ENCODE measurements around the gene ADCY2. TPM values are rescaled to one million over a fixed set of nuclear protein-coding genes. Genes with fewer than 3 reads are reported as not detected.

The ADCY2 gene
- total RNA-seq, 4 donors from 2014 or later: 4.8 to 9.1 (median 5.7) TPM

- TF ChIP-seq POLR2A (IDR thresholded peaks at IDR 0.05; ENCODE audit: low read depth) (no peak), EP300 (IDR thresholded peaks at IDR 0.05) (no peak), POLR2AphosphoS5 (IDR thresholded peaks at IDR 0.05) (no peak)
- TF ChIP-seq, protein P1, sequence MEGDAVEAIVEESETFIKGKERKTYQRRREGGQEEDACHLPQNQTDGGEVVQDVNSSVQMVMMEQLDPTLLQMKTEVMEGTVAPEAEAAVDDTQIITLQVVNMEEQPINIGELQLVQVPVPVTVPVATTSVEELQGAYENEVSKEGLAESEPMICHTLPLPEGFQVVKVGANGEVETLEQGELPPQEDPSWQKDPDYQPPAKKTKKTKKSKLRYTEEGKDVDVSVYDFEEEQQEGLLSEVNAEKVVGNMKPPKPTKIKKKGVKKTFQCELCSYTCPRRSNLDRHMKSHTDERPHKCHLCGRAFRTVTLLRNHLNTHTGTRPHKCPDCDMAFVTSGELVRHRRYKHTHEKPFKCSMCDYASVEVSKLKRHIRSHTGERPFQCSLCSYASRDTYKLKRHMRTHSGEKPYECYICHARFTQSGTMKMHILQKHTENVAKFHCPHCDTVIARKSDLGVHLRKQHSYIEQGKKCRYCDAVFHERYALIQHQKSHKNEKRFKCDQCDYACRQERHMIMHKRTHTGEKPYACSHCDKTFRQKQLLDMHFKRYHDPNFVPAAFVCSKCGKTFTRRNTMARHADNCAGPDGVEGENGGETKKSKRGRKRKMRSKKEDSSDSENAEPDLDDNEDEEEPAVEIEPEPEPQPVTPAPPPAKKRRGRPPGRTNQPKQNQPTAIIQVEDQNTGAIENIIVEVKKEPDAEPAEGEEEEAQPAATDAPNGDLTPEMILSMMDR (IDR thresholded peaks at IDR 0.05): no peak
- DNase-seq (ENCODE audit: extremely low spot score): peak; percentile 91
Measured at GRCh38 chr5:7393921-7394799, 1.8 kb upstream of the ADCY2 start.

DNA sequence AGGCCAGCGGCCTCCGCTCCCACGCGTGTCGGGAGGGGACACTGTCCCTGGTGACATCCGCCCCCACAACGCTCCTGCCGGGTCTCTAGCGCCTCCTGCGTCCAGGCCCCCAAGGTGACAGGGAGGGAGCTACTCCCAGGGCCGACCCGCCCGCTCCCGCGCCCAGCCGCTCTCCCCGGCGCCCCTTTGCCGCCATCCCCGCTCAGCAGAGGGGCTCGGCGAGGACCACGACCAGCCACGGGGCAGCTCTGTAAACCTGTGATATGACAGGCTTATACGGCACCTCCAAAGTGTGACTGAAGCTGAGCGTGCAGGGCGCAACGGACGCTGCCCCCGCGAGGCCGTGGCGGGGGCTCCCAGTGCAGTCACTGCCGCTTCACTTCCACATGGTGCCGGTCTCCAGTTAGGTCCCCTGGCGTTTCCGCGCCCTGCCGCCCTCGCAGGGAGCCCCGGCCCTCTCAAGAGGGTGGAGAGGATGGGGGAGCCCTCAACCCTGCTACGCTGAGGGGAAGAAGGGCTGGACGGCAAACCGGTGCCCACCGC, 978 bp upstream of the ADCY2 start:
- intact Hi-C loops (cut with DNase I): loop anchor here (5.0 to 10.0 kb wide), 2 partner anchors 352 to 760 kb away; partner anchors contain the start of genes NSUN2 and SRD5A1
- peaks cover 0 to 22% (median 0%) of the 10 kb centered on the region in 4 donors for H3K27me3 ChIP-seq

More at GRCh38 chr5:7393921-7394799, 1.8 kb upstream of the ADCY2 start:
- Histone ChIP-seq H3K36me3 (no peaks in the 10 kb centered on the region), H3K4me3 (no peak overlapping the region), H3K9me3 (no peaks in the 10 kb centered on the region), H3K4me1 (peaks cover 9 to 37% (median 27%) of the 10 kb centered on the region in 4 donors), H3K27ac (replicated peaks in 1 of 4) (peak overlapping the region; percentile 74 to 82 (median 76)), H3K27me3 (peaks cover 0 to 22% (median 0%) of the 10 kb centered on the region in 4 donors)
- 86% methylated on average over 14 of the region's 14 CpGs for WGBS
- intact Hi-C loops (cut with DNase I): loop anchor here (10.0 kb wide), 1 partner anchor 759 kb away; the partner anchor contains the start of genes NSUN2 and SRD5A1

GRCh38 chr5:7395432-7395946, 449 bp upstream of the ADCY2 start:
- peaks cover 9 to 37% (median 27%) of the 10 kb centered on the region in 4 donors for H3K4me1 ChIP-seq
- TF ChIP-seq POLR2A (IDR thresholded peaks at IDR 0.05; ENCODE audit: low read depth) (no peak), POLR2AphosphoS5 (IDR thresholded peaks at IDR 0.05) (no peak), EP300 (IDR thresholded peaks at IDR 0.05) (no peak)
- TF ChIP-seq, protein P1 (IDR thresholded peaks at IDR 0.05): no peak
- peaks cover 0 to 22% (median 0%) of the 10 kb centered on the region in 4 donors for H3K27me3 ChIP-seq
- peak overlapping the region; percentile 56 to 83 (median 60) for H3K4me3 ChIP-seq
- no peaks in the 10 kb centered on the region for H3K9me3 ChIP-seq
- intact Hi-C loops (cut with DNase I): loop anchor here (5.0 to 10.0 kb wide), 2 partner anchors 352 to 761 kb away; partner anchors contain the start of genes NSUN2 and SRD5A1
- H3K36me3 ChIP-seq: no peaks in the 10 kb centered on the region
- DNase-seq (ENCODE audit: extremely low spot score): peak; percentile 90
- peak overlapping the region; percentile 74 to 82 (median 76) for H3K27ac ChIP-seq (replicated peaks in 1 of 4)
- 1% methylated on average over 12 of the region's 31 CpGs for WGBS

More for the DNA sequence above, 978 bp upstream of the ADCY2 start:
- peak overlapping the region; percentile 56 to 83 (median 60) for H3K4me3 ChIP-seq
- WGBS: 14% methylated on average over 24 of the region's 45 CpGs
- H3K27ac ChIP-seq (replicated peaks in 1 of 4): peak overlapping the region; percentile 74 to 82 (median 76)
- TF ChIP-seq POLR2A (IDR thresholded peaks at IDR 0.05; ENCODE audit: low read depth) (no peak), POLR2AphosphoS5 (IDR thresholded peaks at IDR 0.05) (no peak), EP300 (IDR thresholded peaks at IDR 0.05) (no peak)
- TF ChIP-seq, protein P1 (IDR thresholded peaks at IDR 0.05): peak in 2 of 3 experiments; percentile 6 to 9
- DNase-seq (ENCODE audit: extremely low spot score): peak; percentile 86
- no peaks in the 10 kb centered on the region for H3K9me3 ChIP-seq
- no peaks in the 10 kb centered on the region for H3K36me3 ChIP-seq
- H3K4me1 ChIP-seq: peaks cover 9 to 37% (median 27%) of the 10 kb centered on the region in 4 donors

DNA sequence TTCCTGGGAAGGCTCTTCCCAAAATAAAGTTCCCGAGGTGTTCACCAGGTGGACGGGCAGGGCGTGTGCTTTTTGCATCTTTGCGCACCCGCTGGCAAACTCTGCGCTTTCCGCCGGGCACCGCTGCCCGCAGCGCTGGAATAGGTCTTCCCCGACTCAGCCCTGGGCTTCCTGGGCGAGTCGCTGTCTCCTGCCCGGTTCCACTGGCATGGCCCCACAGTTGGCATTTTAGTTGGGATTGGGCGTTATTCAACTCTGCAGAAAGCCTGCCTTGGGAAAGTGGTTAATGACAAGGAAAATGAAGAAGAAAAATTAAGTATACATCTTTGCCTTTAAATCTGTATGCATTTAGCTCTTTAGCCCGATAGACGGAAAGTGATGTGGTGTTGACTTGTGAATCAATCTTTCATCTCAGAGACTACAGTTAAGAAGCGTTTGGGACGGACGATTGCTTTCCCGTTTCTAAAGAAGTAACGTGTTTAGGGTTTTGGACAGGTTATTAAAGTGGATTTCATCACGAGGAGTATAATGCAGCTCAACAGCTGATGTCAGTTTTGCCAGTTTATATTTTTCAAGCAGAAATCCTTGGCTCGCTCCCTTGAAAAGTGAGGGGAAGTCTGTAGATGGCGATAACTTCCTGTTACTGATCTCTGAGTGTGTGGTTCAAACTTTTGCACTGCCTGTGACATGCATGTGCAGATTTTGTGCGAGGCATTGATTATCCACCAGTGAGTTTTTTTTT, 946 bp downstream of the ADCY2 start:
- WGBS: 2% methylated on average over 25 of the region's 27 CpGs
- peak; percentile 64 for DNase-seq (ENCODE audit: extremely low spot score)
- no peaks in the 10 kb centered on the region for H3K36me3 ChIP-seq
- no peak for TF ChIP-seq POLR2AphosphoS5 (IDR thresholded peaks at IDR 0.05)
- TF ChIP-seq, protein P1 (IDR thresholded peaks at IDR 0.05): peak in 1 of 3 experiments; percentile 28
- H3K27me3 ChIP-seq: peaks cover 0 to 22% (median 0%) of the 10 kb centered on the region in 4 donors
- H3K4me3 ChIP-seq: peak overlapping the region; percentile 70 to 83 (median 75)
- peak overlapping the region; percentile 78 to 82 (median 80) for H3K27ac ChIP-seq (replicated peaks in 1 of 4)
- peaks cover 9 to 37% (median 27%) of the 10 kb centered on the region in 4 donors for H3K4me1 ChIP-seq
- no peaks in the 10 kb centered on the region for H3K9me3 ChIP-seq
- intact Hi-C loops (cut with DNase I): loop anchor here (5.0 to 10.0 kb wide), 2 partner anchors 350 to 762 kb away; partner anchors contain the start of genes NSUN2 and SRD5A1
